ENCODE data around the gene NFE2L1. TPM values are rescaled to one million over a fixed set of nuclear protein-coding genes. Genes with fewer than 3 reads are reported as not detected.

NFE2L1 gene
- total RNA-seq, 2 donors from 2014 or later = 87.8 to 244 TPM

DNA sequence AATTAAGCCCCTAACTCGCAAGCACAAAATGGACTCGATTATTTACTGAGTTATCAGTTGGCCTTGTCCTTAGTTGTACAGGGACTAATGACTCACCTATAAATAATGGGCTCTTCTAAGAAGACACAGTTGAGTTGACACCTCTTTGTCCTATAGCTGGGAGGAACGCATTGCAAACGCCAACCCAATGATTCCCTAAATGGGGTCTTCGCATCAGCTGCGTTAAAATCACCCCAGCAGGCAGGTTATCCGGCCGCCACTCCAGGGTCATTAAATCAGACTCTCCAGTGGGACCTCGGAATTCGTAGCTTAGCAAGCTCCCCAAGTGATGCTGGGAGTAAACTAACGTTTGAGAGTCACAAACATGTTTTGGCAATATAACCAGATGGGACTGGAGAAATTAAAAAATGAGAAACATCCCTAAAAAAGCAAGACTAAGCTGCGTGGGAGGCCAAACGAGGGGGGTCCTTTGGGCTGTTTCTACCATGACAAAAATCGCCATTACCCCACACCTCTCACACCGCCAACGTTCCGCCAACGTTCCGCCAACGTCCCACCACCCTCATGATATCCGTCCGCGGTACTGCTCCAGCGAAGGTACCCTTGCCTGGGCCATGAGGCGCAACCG is 932 bp upstream of the NFE2L1 start:
- H3K4me3 ChIP-seq = peak overlapping the region; percentile 77 to 92
- TF ChIP-seq POLR2A (IDR thresholded peaks at IDR 0.05) (no peak), POLR2AphosphoS5 (IDR thresholded peaks at IDR 0.05) (no peak)
- TF ChIP-seq, protein P1, sequence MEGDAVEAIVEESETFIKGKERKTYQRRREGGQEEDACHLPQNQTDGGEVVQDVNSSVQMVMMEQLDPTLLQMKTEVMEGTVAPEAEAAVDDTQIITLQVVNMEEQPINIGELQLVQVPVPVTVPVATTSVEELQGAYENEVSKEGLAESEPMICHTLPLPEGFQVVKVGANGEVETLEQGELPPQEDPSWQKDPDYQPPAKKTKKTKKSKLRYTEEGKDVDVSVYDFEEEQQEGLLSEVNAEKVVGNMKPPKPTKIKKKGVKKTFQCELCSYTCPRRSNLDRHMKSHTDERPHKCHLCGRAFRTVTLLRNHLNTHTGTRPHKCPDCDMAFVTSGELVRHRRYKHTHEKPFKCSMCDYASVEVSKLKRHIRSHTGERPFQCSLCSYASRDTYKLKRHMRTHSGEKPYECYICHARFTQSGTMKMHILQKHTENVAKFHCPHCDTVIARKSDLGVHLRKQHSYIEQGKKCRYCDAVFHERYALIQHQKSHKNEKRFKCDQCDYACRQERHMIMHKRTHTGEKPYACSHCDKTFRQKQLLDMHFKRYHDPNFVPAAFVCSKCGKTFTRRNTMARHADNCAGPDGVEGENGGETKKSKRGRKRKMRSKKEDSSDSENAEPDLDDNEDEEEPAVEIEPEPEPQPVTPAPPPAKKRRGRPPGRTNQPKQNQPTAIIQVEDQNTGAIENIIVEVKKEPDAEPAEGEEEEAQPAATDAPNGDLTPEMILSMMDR (IDR thresholded peaks at IDR 0.05) = no peak
- no peaks in the 10 kb centered on the region for H3K36me3 ChIP-seq
- WGBS = 6% methylated on average over 26 of the region's 26 CpGs
- no peaks in the 10 kb centered on the region for H3K27me3 ChIP-seq (replicated peaks; ENCODE audit: insufficient read depth)
- intact Hi-C loops (cut with DNase I) = no loop called here
- H3K27ac ChIP-seq = peak overlapping the region; percentile 95 to 98
- H3K9me3 ChIP-seq = no peaks in the 10 kb centered on the region
- DNase-seq (ENCODE audit: low spot score) = no peak
- H3K4me1 ChIP-seq (replicated peaks) = peaks cover 33% of the 10 kb centered on the region

DNA sequence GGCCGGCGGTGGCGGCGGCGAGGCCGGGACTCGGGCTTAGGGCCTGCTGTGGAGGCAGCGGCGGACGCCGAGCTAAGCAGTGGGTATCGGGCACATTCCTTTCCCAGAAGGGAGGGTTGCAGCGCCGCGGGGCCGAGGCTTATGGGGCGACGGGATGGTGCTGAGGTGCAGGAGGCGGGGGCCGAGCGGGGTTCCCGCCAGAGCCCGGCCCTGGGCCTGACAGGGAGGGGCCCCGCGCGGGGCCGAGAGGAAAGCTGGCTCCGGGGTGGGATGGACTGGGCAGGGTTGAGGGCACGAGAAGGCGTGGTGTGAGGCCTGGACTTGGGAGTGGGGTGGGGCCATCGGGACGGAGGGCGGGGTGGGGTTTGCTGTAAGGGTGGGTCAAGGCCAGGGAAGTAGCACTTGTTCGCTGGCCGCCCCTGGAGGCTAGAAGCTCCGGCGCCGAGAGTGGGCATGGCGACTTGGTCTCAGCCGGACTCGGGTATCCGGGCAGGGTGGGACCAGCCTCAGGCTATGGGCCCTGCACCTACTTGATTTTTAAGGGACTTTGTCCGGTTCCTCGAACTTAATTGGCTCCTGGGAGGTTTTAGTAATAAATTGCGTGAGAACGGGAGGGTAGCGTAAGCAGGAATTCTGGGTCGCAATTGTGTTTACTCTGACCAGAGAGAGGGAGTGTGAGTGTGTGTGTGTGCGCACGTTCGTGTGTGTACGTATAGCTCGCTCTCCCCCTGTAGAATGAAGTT is 396 bp downstream of the NFE2L1 start:
- H3K4me3 ChIP-seq = peak overlapping the region; percentile 77 to 92
- peak overlapping the region; percentile 95 to 98 for H3K27ac ChIP-seq
- no peak for TF ChIP-seq POLR2AphosphoS5 (IDR thresholded peaks at IDR 0.05)
- TF ChIP-seq, protein P1 (IDR thresholded peaks at IDR 0.05) = no peak
- TF ChIP-seq POLR2A (IDR thresholded peaks at IDR 0.05) = peak; percentile 60
- H3K4me1 ChIP-seq (replicated peaks) = peaks cover 43% of the 10 kb centered on the region
- no peaks in the 10 kb centered on the region for H3K9me3 ChIP-seq
- H3K36me3 ChIP-seq = no peaks in the 10 kb centered on the region
- no peaks in the 10 kb centered on the region for H3K27me3 ChIP-seq (replicated peaks; ENCODE audit: insufficient read depth)
- intact Hi-C loops (cut with DNase I) = no loop called here
- under 1% methylated on average over 53 of the region's 53 CpGs for WGBS
- peak; percentile 74 for DNase-seq (ENCODE audit: low spot score)

DNA sequence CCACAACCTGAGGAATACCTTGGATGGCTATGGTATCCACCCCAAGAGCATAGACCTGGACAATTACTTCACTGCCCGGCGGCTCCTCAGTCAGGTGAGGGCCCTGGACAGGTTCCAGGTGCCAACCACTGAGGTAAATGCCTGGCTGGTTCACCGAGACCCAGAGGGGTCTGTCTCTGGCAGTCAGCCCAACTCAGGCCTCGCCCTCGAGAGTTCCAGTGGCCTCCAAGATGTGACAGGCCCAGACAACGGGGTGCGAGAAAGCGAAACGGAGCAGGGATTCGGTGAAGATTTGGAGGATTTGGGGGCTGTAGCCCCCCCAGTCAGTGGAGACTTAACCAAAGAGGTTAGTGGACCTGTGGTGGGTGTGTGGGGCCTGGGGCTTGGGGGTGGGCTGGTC is 3.1 kb downstream of the NFE2L1 start:
- intact Hi-C loops (cut with DNase I) = no loop called here
- H3K27me3 ChIP-seq (replicated peaks; ENCODE audit: insufficient read depth) = no peaks in the 10 kb centered on the region
- peaks cover 52% of the 10 kb centered on the region for H3K4me1 ChIP-seq (replicated peaks)
- H3K4me3 ChIP-seq = peak overlapping the region in 1 of 2 donors; percentile 9
- WGBS = 47% methylated on average over 10 of the region's 10 CpGs
- no peaks in the 10 kb centered on the region for H3K9me3 ChIP-seq
- no peak for DNase-seq (ENCODE audit: low spot score)
- peaks cover 0 to 2% of the 10 kb centered on the region in 2 donors for H3K36me3 ChIP-seq
- no peak for TF ChIP-seq POLR2AphosphoS5 (IDR thresholded peaks at IDR 0.05)
- TF ChIP-seq POLR2A (IDR thresholded peaks at IDR 0.05) = no peak
- TF ChIP-seq, protein P1 (IDR thresholded peaks at IDR 0.05) = no peak
- peak overlapping the region; percentile 95 to 98 for H3K27ac ChIP-seq

DNA sequence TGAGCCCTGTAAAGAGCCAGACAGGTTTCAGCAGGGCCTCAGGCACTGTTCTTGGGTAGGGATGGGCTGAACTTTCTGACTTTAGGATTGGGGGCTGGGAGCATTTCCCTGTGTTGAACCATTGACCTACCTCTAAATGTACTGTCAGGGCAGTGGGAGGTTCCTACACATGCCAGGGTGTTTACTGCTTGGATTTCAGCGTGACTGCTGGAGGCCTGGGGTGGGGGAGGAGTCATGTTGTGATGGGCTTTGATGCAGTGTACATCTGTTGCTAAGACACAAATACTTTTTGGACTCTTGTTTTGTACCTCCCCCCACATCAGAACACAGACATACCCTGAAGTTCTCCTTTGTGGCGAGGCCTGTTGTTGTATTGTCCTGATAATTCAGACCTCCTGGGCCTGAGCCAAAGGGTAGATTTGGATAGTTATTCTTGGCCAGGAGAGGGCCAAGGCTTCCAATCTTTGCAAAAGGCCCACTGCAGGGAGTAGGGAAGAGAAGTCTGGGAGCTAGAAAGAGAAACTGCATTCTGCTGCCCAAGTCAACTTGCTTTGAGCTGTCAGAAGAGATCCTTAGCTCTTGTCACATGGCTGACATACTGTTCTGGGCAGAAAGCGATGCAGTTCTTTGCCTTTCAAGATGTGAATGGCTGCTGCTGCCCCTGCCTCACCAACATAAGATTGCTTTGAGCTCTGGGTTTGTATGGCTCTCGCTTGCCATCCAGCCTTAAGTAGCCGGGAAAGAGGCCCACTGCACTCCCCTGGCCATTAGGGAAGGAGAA is 3.7 kb downstream of the NFE2L1 start:
- 48% methylated on average over 5 of the region's 5 CpGs for WGBS

More for the DNA sequence above, 3.7 kb downstream of the NFE2L1 start:
- Histone ChIP-seq H3K4me1 (replicated peaks) (peaks cover 47% of the 10 kb centered on the region), H3K27ac (peak overlapping the region; percentile 95 to 98), H3K27me3 (replicated peaks; ENCODE audit: insufficient read depth) (no peaks in the 10 kb centered on the region), H3K4me3 (peak overlapping the region in 1 of 2 donors; percentile 9), H3K36me3 (peaks cover 0 to 8% of the 10 kb centered on the region in 2 donors), H3K9me3 (no peaks in the 10 kb centered on the region)
- peak; percentile 28 for DNase-seq (ENCODE audit: low spot score)
- peak; percentile 68 for TF ChIP-seq POLR2AphosphoS5 (IDR thresholded peaks at IDR 0.05)
- no peak for TF ChIP-seq POLR2A (IDR thresholded peaks at IDR 0.05)
- TF ChIP-seq, protein P1 (IDR thresholded peaks at IDR 0.05) = peak in 1 of 4 experiments; percentile 22
- intact Hi-C loops (cut with DNase I) = no loop called here

Data from prostate gland (tissue), 2 donors.